ENCODE data around the gene OGDH.

Gene OGDH

DNA sequence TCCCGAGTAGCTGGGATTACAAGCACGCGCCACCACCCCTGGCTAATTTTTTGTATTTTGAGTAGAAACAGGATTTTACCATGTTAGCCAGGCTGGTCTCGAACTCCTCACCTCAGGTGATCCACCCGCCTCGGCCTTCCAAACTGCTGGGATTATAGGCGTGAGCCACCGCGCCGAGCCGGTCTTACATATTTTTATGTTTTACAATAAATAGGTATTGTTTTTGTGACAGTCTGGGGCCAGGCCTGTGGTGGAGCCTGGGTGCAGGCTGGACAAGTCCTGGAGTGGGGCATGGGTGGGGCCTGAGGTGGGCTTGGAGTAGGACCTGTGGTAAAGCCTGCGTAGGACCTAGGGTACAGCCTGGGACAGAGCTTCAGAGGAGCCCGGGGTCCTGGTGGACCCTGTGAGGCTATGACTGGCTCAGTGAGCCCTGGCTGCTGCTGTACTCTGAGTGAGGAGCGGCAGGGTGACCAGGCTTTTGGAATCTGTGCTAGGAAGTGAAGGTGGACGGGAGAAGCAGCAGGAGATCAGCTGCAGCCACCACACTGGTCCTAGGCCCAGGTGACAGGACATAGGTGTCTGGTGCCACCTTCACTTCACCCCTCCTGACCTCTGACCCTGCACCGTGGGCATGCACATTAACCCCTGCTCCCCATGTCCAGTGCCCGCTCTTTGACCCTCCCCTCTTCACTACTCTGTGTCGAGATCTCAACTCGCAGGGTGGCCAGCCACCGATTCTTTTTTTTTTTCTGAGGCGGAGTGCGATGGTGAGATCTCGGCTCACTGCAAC, 132.6 kb downstream of the OGDH start:
- no peak for DNase-seq (ENCODE audit: low spot score)

DNA sequence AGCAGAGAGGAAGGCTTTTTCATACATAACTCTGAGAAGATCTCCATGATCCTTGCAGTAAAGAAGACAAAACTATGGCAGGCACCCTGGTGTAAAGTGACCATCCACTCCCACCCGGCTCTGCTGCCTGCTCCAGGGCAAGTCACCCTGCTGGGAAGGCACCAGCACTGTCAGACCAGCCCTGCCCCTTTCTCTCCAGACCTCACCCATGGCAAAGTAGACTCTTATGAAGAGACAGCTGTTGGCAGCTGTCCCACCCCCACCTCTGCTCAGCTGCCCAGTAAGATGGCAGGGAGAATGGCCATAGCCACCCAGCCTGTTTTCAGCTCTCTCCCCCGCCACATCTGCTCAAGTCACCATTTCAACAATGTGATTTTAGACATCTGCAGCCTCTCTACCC, 133.6 kb downstream of the OGDH start:
- no peak for DNase-seq (ENCODE audit: low spot score)

DNA sequence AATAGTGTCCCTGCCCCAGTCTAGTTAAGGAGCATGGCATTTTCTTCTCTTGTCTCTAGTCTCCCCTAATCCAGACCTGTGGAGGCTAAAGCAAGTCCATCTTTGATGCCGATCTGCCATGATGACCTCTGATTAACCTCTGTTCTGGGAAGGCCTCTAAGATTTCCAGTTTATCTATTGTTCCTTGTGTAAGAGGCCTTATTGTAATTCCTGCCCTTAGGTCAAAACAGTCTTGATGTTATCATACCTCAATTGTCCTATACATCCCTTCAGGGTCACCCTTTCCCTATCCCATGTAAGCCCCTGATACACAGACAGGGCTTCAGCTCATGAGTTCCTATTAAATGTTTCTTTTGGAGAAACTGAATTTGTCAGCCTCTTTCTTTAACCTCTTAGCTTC, 137.3 kb downstream of the OGDH start:
- DNase-seq (ENCODE audit: low spot score), result no peak

DNA sequence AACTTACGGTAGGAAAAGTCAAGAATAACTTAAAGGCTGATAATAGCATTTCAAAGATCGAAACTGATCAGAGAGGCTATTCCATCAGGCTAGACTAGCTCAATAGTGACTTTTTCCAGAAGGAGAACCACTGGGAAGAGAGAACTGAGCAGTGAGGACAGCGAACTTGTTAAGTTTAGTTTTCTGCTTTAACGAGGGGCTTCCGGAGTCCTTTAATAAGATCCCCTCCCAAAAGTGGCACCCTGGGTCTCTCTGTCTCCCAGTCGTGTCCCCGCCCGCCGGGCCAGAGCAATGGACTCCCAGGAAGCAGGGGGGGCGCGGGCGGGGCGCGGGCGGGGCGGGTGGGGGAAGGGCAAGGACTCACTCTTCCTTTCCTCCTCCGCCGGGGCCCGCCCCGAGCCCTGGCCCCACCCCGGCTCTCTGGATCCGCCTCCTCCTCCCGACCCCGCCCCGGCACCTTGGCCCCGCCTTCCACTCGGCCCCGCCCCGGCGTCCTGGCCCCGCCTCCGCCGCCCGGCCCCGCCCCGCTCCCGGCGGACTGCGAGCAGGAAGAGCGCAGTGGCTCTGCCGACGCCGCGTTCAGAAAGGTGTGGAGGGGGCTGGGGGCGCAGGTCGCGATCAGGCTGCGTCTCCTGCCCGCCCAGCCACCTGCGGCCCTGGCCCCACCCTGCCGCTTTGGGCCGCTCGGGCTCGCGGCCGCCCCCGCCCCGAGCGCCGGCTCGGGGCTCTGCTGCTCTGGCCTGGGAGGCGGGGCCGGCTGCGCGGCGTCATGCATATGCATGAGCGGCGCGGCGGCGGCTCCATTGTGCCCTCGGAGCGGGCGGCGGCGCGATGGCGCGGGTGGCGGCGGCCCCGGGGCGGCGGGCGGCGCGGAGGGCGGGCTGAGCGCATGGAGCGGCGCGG, 141.9 kb downstream of the OGDH start, which contains the start of gene ZMIZ2:
Gene ZMIZ2, plus strand, starts transcription at position 803 of the 903 bp plus-strand sequence. CDS start 7,403 bp downstream, outside the sequence.
- DNase-seq (ENCODE audit: low spot score), result peak; percentile 91

DNA sequence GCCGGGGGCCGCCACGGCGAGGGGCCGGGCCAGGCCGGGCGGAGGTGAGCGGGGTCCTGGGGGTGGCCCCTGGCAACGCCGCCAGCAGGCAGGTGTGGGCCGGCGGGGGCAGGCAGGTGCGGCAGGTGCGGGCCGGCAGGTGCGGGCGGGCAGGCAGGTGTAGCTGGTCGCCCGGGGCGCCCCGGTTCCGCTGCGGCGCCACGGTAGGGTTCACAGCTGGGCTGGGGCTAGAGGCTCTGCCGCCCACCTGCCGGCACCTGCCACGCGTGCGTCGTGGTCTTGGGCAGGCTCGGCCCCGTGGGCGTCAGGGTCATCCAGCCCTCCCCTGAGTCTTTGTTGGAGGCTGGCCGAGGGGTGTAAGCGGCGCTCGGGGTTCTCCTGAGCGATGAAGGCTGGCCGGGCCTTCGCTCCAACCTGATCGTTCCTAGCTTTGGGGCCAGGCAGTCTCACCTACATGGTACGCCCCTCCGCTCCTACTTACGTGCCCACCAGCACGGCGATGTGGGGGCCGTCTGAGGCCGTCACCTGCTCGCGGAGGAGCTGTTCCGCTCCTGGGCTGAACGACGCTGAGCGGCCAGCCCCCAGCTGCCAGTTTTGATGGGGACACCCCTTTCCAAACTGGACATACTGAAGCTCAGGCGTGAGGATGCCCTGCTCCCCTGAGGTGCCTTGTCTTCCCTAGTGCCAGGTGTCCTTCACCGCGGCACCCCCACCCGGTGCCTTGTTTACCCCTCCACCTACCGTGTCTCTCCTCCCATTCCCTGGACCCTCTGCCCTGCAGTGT, 142.7 kb downstream of the OGDH start:
- DNase-seq (ENCODE audit: low spot score), result no peak

DNA sequence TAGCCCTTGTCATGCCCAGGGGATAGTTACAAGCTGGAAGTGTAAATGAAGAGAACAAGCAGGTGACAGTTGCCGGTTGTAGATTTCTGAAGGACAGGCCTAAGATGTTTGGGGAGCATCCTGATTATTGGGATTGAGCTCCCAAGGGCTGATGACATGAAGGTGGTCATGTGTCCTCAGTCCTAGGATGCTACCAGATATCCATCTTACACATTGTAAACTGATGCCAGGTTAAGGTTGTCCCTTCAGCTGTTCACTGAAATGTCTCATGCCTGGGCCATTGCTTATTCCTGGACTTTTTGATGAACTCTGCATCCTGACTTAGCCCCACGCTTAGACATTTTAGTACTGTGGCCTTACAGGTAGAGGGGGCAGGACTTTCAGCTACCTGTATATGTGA, 143.6 kb downstream of the OGDH start:
- no peak for DNase-seq (ENCODE audit: low spot score)

DNA sequence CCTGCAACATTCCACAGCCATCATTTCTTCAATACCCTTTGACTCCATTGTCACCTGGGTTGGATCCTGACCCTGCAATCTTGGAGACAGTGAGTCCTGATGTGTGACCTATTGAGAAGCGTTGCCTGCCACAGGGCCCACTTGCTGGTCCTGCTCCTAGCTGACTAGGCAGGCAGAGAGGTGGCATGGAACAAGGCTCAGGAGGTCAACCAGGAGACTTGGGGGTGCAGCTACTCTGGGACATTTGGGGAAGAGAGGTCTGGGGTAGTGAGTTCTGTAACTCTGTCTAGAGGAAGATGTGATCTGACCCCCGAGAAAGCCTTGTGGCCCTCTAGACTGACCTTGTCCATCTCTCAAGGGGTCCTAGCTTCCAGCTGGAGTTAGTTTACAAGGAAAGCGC, 144.0 kb downstream of the OGDH start:
- DNase-seq (ENCODE audit: low spot score), result no peak

DNA sequence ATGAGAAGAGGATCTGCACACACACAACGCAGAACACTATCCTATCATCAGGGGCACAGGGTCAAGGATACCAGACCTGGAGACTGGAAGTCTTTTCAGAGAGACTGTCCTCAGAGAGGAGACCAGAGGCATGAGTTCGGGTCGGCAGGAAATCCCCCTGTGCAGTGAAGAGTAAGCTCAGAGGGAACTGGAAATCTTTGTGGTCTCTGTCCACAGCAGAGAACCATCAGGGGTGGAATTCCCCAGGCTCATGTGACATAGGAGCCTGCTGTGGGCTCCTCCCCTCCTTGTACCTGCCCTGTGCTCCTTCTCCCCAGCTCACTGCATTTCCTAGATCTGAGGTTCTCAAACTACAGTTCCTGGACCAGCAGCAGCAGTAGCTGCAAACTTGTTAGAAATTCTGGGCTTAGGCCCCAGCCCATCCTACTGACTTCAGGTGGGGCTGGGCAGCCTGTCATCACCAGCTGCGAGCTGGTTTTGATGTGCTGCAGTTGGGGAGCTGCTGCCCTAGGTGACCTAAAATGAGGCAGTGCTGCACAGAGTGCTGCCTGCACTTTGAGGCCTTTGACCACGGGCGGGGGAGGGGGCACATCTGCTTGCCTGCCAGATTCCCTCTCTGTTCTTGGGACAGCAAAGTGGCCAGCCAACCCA, 144.6 kb downstream of the OGDH start:
- peak; percentile 69 for DNase-seq (ENCODE audit: low spot score)

DNA sequence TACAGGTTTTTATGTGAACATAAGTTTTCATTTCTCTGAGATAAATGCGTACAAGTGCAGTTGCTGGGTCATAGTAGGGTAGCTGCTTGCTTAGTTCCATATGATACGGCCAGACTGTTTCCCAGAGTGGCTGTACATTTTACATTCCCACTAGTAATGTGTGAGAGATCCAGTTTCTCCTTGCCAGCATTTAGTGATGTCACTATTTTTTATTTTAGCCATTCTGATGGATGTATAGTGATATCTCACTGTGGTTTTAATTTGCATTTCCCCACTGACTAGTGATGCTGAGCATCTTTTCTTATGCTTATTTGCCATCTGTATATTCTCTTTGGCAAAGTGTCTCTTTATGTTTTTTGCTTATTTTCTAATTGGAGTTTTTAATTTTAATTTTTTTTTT, 146.4 kb downstream of the OGDH start:
- no peak for DNase-seq (ENCODE audit: low spot score)

DNA sequence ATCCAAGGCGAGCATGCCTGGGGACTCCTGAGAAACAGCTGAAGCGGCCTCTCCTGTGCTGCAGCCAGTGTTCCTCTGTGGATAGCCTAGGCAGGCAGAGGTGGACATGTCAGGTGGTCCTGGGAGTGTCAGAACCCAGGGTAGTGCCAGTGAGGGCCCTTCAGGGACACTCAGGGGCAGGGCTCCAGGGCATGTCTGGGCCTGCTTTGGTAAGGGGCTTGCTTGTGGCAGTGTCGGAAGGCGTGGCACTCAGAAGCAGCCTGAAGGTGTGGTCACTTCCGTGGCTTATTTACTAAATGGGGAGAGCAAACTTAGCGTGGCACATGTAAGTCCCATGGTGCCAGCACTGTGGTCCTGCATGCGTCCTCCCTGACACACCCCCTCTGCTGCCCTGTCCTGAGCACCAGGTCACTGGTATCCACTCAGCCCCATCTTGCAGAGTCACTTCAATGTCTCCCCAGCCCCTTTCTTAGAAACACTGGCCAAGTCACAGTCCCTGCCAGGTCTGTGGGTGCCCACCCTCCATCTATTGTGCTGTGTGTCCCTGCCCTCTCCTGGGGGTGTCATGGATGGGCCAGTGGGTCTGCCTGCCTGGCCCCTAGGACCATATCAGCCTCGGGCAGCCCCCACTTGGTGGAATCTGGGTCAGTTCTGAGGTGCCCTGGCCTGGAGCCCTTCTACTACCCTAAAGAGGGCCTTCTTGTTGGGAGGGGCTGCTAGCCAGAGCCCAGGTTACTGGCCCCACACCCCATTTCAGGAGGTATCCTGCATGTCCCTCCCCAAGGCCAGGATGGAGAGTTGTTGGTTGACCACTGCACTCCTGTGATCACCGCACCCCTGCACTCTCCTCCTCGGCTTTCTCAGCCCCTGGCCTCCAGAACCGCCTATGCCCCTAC, 148.6 kb downstream of the OGDH start:
- no peak for DNase-seq (ENCODE audit: low spot score)

DNA sequence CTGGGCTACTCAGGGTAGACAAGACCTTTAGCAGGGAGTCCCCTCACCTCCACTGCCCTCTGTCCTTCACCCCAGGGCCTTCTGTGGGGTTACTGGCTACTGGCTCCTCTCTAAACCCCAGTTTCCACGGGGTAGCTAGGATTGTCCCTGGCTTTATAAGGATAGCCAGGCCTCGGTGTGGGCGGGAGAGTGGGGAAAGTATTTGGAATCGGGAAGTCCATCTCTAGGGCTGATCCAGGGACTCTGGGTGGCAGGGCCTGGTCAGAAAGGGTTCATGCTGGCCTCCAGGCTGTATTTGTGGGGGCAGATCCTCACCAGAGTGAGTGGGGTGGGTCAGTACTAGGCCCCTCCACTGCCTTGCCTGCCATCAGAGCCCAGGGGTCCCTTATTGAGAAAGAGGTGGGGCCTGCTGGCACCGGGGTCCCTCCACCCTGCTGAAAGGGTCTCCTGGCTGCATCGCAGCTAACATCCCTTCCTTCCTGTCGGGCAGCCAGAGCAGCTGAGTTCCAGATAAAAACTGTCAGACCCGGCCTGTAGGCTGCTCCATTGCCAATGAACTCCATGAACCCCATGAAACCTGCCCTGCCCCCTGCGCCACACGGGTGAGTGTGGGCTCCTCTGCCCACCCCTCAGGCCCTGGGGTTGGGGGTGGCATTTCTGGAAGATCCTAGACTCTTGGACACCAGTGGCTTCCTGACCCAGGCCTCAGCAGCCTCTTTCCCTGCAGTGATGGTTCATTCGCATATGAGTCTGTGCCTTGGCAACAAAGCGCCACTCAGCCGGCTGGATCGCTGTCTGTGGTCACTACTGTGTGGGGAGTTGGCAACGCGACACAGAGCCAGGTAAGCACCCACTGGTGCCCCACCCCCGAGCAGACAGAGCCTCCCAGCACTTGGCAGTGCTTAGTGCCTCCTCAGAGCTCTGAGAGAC, 149.5 kb downstream of the OGDH start:
- no peak for DNase-seq (ENCODE audit: low spot score)

DNA sequence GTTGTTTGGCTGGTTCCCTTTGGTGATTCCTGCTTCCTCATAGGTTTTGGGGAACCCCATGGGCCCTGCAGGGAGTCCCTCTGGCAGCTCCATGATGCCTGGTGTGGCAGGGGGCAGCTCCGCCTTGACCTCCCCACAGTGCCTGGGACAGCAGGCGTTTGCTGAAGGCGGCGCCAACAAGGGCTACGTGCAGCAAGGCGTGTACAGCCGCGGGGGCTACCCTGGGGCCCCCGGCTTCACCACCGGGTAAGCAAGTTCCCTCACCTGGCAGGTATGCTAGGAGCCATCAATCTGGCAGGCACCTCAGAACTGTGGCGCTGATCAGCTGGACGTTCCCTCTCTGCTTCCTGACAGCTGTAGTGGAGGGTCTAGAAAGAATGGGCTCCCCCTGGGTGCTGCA, 150.5 kb downstream of the OGDH start:
- no peak for DNase-seq (ENCODE audit: low spot score)

DNA sequence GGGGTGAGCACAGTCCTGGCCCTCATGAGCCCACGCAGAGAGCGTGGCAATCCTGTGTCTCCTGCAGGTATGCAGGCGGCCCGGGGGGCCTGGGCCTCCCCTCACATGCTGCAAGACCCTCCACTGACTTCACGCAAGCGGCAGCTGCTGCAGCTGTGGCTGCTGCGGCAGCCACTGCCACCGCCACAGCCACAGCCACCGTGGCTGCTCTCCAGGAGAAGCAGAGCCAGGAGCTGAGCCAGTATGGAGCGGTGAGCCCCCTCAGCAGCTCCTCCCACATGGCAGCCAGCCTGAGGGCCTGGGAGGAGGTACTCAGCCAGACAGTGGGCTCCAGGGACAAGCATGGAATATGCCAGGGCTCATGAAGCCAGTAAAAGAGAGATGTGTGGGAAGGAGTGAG, 150.9 kb downstream of the OGDH start:
- no peak for DNase-seq (ENCODE audit: low spot score)

DNA sequence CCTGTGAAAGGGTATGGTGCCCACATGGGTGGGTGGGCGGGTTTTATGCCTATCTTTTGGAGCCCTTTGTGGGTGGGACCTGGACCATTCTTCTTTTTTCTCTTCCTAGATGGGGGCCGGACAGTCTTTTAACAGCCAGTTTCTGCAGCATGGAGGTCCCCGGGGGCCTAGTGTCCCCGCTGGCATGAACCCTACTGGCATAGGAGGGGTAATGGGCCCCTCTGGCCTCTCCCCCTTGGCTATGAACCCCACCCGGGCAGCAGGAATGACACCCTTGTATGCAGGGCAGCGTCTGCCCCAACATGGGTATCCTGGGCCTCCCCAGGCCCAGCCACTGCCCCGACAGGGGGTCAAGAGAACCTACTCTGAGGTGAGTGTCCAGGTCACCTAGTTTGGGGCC, 151.3 kb downstream of the OGDH start:
- DNase-seq (ENCODE audit: low spot score), result no peak

All from CD4-positive, alpha-beta T cell treated with Interleukin-15 for 4 hours (primary cell).